A549 (cell line): Measurements from ENCODE around the gene SURF6.

Experiments
- BHLHE40 ChIP-seq: IDR thresholded peaks from 2 replicates; pipeline ENCODE4 v1.6.1; 2012; ENCODE audit warnings: low read depth, low read length, inconsistent platforms
- CHD4 ChIP-seq: fragments of 200-600 bp; sonication (generic); IDR thresholded peaks from 2 replicates; pipeline ENCODE4 v1.6.1; 2016; ENCODE audit warnings: antibody characterized with exemption, mild to moderate bottlenecking, borderline replicate concordance
- RAD21 ChIP-seq, 2 experiments: fragments of >200 bp in 1 of 2; sonication (Bioruptor Twin) in 1 of 2; formaldehyde crosslinking in 1 of 2; IDR thresholded peaks in 1 of 2; conservative IDR thresholded peaks in 1 of 2; 2 replicates in 1 of 2; 3 replicates in 1 of 2; pipeline ENCODE4 v1.6.1; 2012 to 2018; ENCODE audit warnings: inconsistent platforms in 1 of 2
- REST ChIP-seq: fragments of 200-600 bp; sonication (generic); IDR thresholded peaks from 2 replicates; pipeline ENCODE4 v1.6.1; 2016; ENCODE audit warnings: antibody characterized with exemption, mild to moderate bottlenecking, moderate library complexity
- SREBF2 ChIP-seq: fragments of 450-650 bp; IDR thresholded peaks from 2 replicates; pipeline ENCODE4 v1.6.1; 2014; ENCODE audit warnings: mild to moderate bottlenecking, moderate library complexity
- TF ChIP-seq, protein P1 (sequence below): fragments of >200 bp; sonication (Bioruptor Twin); formaldehyde crosslinking; IDR thresholded peaks from 3 replicates; pipeline ENCODE4 v1.5.1; 2016

GRCh38 chr9:133375724-133376654, 40.0 kb upstream of the SURF6 start, which contains the start of the genes STKLD1 and SURF4:
- TF ChIP-seq, protein P1, sequence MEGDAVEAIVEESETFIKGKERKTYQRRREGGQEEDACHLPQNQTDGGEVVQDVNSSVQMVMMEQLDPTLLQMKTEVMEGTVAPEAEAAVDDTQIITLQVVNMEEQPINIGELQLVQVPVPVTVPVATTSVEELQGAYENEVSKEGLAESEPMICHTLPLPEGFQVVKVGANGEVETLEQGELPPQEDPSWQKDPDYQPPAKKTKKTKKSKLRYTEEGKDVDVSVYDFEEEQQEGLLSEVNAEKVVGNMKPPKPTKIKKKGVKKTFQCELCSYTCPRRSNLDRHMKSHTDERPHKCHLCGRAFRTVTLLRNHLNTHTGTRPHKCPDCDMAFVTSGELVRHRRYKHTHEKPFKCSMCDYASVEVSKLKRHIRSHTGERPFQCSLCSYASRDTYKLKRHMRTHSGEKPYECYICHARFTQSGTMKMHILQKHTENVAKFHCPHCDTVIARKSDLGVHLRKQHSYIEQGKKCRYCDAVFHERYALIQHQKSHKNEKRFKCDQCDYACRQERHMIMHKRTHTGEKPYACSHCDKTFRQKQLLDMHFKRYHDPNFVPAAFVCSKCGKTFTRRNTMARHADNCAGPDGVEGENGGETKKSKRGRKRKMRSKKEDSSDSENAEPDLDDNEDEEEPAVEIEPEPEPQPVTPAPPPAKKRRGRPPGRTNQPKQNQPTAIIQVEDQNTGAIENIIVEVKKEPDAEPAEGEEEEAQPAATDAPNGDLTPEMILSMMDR, result no peak
- TF ChIP-seq REST (no peak), BHLHE40 (no peak), SREBF2 (no peak), RAD21 (conservative IDR thresholded peaks at IDR 0.05 in 1 of 2, IDR thresholded peaks at IDR 0.05 in 1 of 2) (no peak), CHD4 (no peak)
